22Rv1 (cell line): ENCODE results near the gene DNAH3.

Experiments
- ZFX ChIP-seq: fragments of 450-650 bp; IDR thresholded peaks from 2 replicates; pipeline ENCODE4 v1.6.1; 2017; ENCODE audit warnings: antibody characterized with exemption, borderline replicate concordance
- TF ChIP-seq, protein P1 (sequence below): fragments of 450-650 bp; IDR thresholded peaks from 2 replicates; pipeline ENCODE4 v1.5.1; 2017; ENCODE audit warnings: mild to moderate bottlenecking

DNA sequence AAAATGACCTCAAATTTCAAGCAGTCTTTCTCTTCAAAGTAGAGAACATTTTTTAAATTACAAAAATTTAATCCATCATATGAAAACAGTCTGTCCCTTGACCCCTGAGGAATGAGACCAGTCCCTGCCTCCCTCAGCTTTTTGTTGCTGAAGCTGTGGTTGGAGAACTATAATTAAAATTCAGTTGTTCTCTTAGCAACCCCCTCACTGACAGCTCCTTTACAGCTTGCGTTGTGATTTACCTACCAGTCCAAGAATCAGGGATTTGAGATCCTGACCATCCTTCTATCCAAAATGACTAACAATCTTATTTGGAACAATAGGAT lies 220.3 kb downstream of the DNAH3 start:
- TF ChIP-seq, protein P1, sequence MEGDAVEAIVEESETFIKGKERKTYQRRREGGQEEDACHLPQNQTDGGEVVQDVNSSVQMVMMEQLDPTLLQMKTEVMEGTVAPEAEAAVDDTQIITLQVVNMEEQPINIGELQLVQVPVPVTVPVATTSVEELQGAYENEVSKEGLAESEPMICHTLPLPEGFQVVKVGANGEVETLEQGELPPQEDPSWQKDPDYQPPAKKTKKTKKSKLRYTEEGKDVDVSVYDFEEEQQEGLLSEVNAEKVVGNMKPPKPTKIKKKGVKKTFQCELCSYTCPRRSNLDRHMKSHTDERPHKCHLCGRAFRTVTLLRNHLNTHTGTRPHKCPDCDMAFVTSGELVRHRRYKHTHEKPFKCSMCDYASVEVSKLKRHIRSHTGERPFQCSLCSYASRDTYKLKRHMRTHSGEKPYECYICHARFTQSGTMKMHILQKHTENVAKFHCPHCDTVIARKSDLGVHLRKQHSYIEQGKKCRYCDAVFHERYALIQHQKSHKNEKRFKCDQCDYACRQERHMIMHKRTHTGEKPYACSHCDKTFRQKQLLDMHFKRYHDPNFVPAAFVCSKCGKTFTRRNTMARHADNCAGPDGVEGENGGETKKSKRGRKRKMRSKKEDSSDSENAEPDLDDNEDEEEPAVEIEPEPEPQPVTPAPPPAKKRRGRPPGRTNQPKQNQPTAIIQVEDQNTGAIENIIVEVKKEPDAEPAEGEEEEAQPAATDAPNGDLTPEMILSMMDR: no peak
- TF ChIP-seq ZFX: no peak
